HG03045 (cell line): Measurements from ENCODE around the gene AIPL1.

Experiments
- ATAC-seq: cut with Tn5 transposase; IDR thresholded peaks from one replicate; pipeline ENCODE4 v1.9.1; 2021; ENCODE audit warnings: mild to moderate bottlenecking, moderate library complexity; ENCODE audit not compliant: unreplicated experiment

Gene AIPL1

DNA sequence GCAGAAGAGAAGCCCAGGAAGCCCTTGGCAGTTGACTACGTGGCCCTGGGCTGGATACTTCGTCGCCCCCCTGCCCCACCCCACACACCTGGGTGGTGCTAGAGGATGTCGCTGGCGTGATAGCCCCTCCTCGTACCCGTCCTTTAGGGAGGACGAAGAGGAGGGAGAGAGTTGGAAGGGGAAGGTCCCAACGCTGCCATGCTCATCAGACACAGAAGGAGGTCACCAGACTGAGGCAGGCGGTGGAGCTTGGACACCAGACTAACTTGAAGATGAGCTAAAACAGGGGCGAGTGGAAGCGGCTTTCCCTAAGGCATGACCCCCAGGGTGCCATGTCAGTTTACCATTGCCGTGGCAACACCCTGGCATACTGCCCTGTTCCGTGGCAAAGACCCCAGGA lies 11.0 kb downstream of the AIPL1 start:
- ATAC-seq: no peak

DNA sequence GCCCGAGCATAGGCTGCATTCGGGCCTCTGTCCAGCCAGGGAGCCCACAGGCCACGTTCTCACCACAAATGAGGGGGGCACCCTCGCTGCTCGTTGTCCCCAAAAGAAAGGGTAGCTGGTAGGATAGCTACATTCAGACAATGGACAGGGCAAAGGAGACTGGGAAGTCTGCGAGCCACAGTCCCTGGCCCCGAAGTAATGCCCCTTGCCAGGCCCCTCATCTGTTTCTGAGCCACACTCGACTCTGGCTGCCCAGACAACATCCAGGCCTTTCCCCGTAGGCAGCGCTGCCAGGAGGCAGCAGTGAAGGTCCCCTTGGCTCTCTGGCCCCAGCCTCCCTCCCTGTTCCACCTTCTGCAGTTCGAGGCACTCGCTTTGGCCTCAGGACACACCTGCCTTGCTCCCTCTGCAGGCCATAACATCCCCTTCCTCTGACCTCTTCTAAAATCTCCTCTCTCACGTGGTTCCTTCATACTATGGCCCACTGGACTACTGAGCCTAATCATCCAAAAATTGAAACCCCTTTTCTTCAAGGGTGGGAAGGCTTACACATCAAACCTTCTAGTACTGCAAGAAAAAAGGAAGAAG lies 12.2 kb downstream of the AIPL1 start:
- ATAC-seq: no peak

DNA sequence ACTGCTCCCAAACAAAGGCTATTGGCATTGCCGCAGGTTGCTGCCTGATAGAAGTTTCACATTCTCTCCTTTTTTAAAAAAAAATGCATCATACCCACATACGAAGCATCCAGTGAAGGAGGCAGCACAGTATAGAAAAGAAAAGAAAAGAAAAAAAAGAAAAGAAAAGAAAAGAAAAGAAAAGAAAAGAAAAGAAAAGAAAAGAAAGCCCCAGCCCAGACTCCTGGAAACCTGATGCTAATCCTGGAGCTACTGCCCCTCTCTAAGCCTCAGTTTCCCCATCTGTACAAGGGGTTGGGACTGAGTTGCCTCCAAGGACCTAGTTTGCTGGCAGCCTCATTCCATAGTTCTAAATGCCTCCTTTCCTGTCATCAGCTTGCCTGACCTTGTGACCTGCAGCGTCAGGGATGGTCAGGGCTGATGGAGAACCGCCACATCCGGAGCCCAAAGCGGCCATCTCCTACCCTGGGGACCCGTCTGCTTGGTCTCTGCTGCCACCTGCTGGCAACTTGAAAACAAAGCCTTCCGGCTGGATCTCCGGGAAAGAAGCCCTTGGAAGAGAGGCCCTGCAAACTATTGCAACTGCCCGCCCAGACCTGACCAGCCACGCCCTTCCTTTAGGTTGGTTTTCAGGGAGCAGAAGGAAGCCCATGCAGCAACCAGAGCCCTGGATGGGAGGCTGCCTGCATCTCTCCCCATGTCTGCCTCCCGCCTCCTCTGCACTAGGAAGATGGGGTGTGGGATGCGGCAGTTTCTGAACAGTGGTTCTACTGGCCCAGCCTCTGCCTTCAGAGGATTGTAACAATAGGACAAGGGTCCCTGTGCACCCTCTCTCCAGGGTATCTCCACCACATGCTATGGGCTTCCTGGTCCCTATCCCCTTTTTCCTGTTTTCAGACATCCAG lies 13.0 kb downstream of the AIPL1 start:
- ATAC-seq: no peak

DNA sequence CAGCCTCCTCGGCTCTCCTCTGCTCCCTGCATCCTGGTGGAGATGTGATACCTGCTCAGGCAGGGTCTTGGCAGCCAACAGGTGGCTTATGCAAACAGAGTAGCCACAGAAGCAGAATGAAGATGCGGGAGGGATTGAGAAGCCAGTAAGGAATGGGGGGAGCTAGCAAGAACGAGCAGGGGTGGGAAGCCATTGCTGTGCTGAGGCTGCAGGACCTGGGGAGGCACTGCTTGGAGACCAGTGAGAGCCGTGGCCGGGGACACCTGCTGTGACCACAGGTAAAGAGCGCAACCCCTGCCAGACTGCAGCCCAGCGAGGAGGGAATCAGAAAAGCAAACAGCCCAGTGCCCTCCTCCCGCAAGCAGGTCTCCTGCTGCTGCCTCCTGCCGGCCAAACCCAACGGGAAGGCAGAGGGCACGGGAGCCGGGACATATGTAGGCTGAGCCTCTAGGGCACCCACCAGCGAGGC lies 14.7 kb downstream of the AIPL1 start:
- no peak for ATAC-seq

DNA sequence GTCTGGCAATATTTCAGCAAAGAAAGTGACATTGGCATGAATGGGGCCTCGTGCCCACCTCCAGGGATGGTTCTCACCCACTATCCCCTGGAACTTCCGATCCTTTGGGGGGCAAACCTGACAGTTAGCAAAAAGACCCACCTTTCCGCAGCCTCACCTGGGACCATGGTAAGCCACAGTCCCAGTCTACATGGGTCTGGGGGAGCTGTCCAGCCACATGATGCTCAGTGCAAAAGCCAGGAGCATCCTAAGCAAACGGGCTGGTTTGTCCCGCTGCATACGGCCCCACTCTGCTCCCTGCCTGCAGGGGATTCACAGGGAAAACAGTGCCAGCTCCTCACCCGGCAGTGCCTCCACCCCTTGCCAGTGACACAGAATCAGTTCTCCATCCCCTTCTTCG lies 19.3 kb downstream of the AIPL1 start:
- no peak for ATAC-seq

DNA sequence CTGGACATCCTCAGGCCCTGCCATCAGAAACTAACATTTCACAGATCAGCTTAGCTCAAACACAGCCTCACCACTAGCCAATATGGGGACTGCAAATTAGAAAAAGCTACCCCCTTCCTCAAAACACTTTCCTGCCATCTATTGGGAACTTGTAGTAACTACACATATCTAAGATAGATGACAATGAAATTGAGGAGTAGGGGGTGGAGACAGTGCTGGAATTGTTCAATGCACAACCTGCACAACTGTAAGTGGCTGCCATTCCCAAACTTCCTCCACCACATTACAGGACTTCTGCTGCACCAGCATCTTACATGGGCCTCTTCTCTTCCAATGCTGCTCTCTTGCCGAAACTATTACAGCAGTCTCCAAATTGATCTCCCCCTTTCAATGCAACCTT lies 21.9 kb downstream of the AIPL1 start:
- ATAC-seq: no peak

DNA sequence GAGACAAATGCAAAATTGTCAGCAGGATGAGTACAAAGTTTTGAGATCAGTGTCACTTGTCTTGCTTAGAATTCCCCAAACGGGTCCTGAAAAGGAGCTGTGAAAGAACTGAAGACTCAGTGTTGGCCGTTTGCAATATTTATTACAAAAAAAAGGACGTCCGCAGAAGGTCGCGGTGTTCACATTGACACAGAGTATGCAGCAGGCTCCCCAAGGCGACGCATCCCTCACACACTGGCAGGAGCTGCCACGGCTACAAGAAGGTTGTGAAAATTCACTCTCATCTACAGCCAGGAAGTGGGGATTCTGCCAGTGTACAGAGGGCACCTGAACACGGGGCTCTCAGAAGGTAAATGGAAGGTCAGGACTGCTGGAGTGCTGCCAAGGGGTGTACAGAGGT lies 26.2 kb downstream of the AIPL1 start:
- no peak for ATAC-seq

DNA sequence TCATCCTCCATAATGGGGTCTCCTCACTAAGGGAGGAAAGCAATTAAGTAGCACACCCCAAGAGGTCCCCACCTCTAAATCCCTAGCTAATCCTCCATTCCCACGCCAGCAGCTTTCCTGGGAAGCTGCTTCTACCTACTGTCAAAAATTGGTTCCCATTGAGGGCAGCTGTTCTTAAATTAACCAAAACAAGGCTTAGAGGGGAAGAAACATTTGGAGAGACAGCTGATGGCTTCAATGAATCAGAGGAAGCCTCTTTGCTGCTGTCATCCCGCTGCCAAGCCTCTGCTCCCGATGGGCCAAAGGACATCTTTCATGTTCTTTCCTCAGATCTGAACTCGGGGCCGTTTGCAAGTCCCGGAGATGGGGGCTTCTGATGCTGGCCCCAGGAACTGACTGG lies 26.6 kb downstream of the AIPL1 start:
- no peak for ATAC-seq

DNA sequence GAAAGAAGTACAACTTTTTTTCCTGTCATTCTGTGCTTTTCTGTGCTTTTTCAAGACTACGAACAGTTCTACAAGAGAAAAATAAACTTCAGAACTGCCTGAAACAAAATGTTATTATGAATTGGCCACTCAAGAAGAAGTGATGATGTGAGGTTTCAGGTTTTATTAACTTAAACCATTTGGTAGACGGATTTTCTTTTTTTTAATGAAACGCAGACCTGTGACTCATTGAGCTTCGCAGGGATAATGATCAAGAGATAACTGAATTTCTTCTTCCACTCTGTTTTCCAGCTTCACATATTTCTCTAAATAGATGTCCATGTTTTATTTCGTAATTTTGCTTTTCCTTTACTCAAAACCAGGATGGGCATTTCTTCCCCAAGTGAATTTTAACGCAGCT lies 32.7 kb downstream of the AIPL1 start:
- no peak for ATAC-seq

DNA sequence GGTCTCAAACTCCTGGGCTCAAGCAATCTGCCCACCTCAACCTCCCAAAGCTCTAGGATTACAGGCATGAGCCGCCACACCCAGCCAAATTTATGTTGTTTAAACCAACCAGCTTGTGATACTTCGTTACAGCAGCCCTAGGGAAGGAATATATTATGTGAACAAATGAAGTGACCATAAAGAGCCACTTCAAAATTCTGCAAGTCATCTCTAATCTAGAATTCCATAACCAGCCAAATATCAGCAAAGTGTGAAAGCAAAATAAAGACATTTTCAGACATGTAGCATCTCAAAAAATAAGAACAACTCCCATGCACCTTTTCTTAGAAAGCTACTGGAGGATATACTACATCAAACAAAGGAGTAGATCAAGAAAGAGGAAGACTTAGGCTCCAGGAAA lies 36.0 kb downstream of the AIPL1 start:
- ATAC-seq: no peak

DNA sequence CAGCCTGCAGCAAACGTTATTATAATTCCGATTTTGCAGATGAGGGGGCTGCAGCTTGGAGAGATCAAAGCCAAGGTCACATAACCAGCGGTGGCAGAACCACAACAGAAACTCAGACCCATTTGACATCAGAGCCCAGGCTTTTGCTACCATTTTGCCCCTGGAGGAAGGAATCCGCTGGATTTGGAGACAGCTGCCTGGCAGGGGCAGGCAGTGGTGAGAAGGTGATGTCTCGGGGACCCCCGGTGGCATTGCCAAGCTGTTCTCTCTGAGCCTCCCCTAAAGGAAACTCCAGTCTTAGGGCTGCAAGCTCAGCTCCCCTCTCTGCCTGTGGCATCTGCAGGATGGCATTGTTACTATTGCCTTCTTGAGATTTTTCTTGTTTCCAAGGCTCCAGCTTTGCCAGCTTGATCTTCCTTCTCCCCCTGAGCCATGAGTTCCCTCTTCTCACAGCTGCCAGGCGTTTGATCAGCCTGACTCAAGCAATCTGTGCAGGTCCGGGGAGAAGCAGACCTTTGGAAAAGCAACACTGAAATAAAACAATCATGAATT lies 40.8 kb downstream of the AIPL1 start:
- no peak for ATAC-seq

DNA sequence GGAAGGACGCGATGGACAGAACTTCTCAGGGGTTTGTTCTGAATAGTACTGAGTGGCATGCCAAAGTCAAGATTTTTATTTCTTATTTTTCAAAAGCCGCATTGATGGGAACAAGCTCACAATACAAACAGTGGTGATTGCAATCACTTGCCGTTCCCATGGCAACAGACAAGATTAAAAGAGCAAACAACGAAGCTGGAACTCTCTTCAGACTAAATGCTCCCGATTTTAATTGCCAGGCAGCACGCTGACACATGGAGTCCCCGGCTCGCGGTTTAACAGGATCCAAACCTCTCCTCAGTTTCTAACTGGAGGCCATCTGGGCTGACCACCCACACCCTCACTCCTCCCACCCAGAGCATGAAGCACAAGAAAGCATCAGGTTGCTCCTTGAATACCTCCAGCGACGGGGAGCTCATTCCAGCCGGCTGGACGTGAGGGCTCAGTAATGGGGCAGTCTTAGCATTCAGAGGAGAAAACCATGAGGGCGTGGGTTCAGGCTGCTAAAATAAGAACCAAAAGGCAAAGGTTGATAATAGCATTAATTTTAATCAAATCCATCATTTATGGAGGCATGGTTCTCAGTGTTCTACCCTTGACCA lies 41.5 kb downstream of the AIPL1 start:
- ATAC-seq: no peak

DNA sequence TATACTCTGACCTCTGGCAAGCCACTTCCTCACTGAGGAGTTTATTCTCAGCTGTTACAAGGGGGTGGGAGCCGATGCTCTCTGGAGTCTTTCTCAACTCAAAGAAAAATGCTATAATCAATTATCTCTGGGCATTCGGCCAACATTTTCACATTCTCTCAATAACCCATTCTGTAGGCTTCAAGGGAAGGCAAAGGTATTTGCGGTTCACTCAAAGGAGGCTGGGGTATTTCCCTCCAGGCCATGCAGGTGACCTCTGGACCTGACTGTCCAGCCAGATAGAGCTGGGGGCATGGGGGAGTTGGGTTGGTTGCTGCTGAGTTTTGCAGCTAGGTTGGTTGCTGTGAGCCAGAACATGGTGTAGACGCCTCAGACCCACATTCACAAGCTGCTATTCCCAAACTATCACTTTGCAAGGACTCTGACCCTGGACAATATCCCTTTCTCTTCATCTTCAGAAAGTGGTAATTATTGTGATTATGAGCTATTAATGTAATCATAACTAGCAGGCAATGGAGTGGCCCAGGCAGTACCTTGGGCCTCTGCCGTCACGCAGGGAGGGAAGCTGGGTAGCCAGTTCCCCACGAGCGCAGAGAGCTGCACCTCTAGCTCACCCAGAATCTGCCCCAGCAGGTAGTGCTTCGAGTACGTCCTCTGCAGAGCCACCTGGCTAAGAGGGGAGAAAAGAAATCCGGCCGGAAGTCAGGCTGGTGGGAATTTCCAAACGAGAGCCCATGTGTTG lies 42.1 kb downstream of the AIPL1 start:
- no peak for ATAC-seq

DNA sequence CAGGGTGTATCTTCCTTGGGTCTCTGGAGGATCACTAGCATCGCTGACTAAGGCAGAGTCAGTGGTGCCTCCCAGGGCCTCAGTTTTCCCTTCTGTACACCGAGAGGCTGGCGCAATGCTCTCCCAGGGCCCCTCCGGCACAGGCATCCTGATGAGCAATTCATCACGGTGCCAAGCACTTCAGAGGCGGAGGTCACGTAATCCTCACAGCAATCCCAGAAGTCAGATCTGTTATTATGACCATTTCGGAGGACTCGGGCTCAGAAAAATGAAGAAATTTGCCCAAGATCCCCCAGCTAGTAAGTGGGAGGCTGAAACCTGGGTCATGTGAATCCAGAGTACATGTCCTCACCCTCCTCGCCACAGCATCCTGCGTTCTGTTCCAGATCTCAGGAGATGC lies 46.5 kb downstream of the AIPL1 start:
- ATAC-seq: no peak

DNA sequence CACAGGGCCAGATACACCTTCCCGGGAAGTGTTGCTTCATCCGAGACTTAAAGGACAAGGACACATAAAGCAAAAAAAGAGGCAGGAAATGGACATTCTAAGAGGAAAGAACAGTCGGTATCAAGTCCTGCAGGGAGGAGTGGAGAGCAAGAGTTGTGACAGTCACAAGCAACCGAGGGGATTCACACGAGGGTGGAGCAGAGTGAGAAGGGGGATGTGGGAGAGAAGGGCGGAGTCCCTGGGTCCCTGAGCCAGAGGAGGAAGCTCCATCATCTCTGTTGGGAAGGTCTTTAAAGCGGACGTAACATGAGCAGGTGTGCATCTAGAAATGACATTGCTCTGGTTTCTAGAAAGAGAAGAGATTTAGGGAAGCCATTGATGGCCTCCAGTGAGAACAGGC lies 47.1 kb downstream of the AIPL1 start:
- ATAC-seq: no peak

DNA sequence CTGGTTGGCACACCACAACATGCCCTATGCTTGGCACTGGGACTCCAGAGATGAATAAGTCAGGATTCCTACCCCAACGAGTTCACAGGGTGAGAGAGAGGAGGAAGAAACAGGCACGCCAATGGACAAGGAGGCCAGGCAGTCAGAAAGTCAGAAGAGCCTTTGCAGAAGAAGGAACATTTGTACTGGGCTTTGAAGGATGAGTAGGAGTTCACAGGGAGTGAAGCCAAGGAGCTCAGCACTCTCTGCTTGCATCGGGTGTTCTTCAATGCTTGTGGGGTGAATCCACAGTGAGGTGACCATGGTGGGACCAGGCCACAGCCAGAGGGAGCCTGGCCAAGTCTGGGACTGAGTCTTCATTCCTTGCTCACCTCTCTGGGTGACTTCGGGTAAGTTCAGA lies 47.5 kb downstream of the AIPL1 start:
- ATAC-seq: no peak

DNA sequence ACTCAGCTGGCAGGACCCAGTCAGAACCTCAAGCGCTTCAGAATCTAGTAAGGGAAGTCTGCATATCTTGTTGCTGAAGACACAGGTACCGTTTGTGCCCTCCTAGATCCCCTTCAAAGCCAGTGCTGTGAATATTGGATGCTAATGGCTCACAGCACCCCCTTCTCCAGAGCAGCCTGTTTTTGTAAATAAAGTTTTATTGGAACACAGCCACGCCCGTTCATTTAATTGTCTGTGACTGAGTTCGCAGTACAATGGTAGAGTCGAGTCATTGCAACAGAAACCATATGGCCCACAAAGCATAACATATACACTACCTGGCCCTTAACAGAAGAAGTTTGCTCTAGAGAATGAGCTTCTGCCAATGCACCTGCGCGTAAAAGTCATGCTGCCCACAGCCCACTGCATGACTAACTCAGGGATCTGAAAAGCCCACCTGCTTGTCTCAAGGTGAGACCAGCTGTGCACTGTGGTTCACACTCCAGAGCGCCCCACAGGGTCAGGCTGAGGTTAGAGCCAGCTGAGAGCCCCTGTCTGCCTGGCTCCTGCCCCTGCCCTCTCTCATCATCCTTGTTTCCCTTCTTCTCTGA lies 48.8 kb downstream of the AIPL1 start:
- no peak for ATAC-seq

DNA sequence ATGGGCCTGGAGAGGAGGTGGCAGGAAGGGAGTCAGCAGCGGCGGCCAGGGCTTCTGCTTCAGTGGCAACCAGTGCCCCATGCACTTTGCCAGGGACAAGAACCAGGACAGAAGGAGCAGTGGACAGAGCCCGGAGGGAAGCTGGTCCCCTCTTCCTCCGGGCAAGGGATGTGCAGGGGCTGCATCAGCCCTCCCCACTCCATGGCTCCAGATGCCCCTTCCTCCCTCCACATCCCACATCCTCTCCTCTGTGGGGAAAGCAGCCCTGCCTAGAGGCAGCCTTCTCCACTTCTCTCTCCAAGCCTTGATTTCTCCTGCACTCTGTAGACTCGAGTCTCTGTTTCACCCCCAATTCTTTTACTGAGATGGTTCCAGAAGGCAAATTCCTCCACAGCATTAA lies 50.4 kb downstream of the AIPL1 start:
- ATAC-seq: no peak

DNA sequence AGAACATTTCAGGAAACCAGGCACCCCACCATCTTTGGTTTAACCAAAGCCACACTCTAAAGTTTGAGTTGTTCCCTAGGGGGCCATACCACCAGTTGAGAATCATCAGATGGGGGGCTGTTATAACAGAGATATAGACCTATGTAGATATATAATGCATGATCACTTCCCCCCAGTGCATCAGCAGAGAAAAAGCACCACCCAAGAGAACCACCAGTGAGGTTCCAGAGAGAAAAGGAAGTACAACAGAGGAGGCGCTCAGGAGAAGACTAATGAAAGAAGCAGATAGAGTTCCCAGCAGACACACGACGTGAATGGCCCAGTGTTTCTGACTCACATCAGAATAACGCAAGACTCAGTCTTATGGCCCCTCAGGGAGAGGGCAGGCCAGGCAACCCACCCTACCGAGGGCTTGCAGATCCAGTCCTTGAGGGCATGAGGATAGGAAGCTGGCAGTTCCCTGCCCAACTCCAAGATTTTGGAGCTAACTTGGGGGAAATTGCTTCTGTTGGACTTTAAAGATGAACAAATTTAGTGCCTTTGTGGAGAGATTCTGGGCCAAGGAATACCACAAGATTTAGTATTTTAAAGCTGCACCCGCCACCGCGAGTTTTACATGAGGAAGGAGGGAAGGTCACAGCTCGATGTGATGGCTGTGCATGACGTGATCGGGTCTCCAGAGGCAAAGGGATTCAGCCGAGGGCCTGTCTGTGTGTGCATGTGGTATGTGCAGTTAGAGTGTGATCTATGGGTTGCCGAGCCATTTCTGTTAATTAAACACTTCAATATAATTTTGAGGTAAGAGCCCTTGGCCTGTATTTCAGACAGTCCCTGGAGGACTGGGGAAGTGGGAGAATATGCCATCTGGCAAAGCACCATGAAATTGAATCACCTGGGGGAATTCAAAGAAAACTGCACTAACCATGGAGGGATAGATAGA lies 53.1 kb downstream of the AIPL1 start:
- ATAC-seq: no peak
